GM18951 (cell line): ENCODE measurements around the gene GKAP1.
"Not testable (repeated sequence)": the region's sequence is repeated elsewhere in the genome, so short reads cannot be mapped to it uniquely, and the experiment has no call there.

ENCODE experiments used
- POLR2A ChIP-seq: IDR thresholded peaks from 4 replicates; pipeline ENCODE4 v1.6.1; 2011; ENCODE audit warnings: mild to moderate bottlenecking; ENCODE audit not compliant: insufficient read length, insufficient read depth; ENCODE audit errors: extremely low read depth
- in situ Hi-C: fragments of 300-500 bp; cut with MboI; formaldehyde crosslinking; loops from one replicate; pipeline ENCODE4 v1.12.0; 2022; ENCODE audit warnings: low sequenced_read_pairs, mixed read lengths, inconsistent platforms; ENCODE audit not compliant: unreplicated experiment

The GKAP1 gene

DNA sequence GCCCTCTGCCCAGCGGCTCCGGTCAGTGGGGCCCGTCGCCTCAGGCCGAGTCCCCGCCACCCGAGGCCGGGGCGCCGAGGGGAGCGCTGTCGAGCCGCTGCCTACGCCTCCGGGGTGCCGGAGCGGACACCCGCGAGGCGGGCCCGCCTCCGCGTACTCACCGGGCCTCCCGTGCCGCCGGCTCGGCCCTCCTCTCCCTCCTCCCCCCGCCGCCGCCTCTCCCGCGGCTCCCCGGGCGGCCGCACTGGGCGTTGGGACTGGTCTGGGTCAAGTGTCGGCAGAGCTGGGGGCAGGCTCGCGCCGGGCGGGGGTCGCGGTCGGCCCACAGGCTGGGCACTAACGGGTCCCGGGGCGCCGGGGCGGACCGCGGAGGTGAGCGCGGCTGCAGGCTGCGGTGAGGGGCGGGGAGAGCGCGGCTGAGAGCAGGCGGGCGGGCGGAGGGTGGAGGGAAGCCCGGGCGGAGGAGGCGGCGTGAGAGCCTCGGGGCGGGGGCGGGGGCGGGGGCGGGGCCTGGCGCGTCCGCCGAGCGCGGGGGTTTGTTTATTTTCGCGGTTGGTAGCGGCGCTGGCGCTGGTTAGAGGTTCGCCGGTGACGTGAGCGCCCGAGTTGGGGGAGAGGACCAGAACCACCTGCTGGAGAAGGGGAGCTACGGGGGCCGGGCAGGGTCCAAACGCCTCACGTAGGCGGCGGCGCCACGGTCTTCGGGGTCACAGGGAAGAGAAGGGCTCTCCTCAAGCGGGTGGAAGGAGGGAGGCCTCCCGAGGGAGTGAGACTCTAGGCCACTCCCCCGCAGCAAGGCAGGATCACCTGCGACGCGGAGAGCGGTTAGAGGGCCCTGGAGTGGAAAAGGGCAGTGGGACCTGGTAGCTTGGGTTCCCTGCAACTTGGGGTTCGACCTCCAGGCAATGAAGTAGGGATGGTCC is at the start of gene GKAP1:
Gene GKAP1, minus strand, starts transcription at position 414 of the 923 bp plus-strand sequence. CDS start 11,252 bp downstream, outside the sequence.
- in situ Hi-C loops: not testable (repeated sequence)

DNA sequence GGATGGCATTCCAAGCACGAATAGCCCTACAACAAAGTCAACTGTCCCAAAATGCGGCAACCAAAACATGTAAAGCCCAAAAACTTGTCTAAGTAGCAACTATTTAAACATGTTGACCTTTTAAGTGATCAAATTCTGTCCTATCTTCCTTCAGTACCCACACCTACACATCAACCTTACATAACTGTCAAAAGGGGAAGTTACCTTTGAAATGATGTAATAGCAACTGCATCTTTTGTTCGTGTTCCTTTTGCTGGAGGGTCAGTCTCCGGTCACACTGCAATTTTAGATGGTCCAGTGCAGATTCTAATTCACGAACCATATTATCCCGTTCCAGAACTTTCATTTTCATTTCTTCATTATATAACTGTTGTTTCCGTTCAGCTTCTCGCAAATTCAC is 32.3 kb upstream of the GKAP1 start:
- in situ Hi-C loops: loop anchor here (10.0 kb wide), 1 partner anchor 1915 kb away; no protein-coding TSS in a partner anchor

DNA sequence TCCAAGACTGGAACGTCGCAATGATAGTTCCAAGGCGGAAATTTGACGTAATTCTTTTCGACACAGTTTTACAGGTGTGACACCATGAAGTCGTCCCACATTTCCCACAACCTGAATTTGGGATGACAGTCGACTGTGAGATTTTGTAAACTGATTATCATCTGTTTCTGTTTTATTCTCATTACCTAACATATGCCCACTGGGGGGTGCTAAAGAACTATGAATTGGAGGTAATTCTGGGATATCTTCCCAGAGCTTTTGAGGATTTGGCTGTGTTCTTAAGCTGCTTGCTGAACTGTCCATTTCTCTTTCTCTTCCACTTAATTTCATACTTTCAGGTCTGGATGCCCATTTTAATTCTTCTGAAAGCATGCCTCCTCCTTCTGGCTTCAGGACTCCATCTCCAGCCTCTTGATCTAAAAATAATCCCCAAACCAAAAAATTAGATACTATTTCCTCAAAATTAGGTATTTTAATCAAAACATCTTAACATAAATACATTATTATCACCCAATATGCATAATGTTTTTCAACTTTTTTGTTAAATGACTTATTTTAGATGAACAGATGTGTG is 19.6 kb upstream of the GKAP1 start:
- in situ Hi-C loops: loop anchor here (10.0 kb wide), 1 partner anchor 1948 kb away; no protein-coding TSS in a partner anchor

DNA sequence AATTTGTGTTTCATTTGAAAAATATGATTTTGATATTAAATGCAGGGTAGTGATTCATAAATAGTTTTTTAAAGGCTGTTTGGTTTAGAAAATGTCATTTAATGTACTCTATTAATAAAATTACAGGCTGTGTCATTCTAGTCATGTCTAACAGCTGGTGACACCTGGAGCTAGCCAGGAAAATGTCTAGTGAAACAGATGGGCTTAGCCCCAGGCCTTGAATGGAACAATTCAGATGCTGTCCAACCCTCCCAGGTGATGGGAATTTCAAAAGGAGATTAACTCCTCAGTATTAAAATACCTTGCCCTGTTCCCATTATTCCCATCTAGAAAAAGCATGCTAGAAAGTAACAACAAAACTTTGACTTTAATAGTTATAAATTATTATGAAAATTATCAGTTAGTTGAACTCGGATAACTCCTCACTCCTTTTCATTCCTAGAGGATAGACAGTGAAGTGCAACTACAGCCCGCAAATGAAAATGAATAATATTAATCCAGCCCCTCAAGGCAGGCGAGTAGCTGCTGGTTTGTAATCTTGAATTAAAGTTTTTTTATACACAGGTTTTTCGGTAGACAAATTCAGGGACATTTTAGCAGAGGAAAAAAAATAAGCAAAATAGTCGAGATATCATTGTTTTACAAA is 13.0 kb upstream of the GKAP1 start:
- in situ Hi-C loops: loop anchor here (10.0 kb wide), 1 partner anchor 1954 kb away; no protein-coding TSS in a partner anchor

DNA sequence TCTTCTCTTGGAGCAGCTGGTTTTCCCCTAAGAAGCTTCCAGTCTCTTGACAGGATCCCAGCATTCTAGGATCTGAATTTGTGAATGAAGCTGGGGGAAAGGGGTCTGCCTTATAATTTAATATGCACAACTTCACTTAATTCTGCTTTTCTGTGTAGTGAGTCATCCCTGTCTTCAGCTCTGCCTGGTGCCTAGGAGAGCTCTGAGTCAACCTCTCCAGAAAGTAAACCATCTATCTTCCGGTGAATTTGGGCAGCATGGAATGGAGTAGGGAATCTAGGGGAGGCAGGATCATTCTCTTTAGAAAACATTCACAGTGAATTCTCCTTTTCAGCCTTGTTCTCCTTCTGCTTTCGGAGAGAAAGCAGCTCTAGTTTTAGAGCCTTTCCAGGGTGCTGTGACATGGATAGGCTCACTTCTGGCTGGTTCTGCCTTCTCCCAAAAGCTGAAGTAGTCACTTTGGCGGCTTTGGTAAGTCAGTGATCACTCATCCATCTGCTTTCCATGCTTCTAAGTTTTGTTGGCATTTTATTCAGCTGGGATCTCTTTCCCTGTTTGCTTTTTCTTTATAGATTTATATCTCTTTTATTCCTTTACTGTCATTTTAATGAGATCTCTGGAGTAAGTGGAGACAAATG is 7.5 kb upstream of the GKAP1 start:
- in situ Hi-C loops: not testable (repeated sequence)

DNA sequence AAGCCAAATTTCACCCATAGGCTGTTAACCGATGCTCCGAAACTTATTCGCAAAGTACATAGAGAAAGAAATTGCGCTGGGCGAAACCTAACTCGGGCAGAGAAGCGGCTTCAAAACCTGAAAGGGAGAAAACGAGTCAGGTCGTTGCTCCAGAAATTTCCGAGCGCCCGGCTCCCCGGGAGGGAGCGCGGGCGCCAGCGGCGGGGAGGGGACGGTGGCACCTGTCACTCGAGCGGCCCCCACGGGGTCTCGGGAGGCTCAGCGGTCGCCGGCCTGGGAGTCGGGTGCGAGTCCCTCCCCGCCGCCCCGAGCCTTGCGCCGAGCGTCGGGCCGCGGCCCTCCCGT is 586 bp downstream of the GKAP1 start:
- in situ Hi-C loops: not testable (repeated sequence)

DNA sequence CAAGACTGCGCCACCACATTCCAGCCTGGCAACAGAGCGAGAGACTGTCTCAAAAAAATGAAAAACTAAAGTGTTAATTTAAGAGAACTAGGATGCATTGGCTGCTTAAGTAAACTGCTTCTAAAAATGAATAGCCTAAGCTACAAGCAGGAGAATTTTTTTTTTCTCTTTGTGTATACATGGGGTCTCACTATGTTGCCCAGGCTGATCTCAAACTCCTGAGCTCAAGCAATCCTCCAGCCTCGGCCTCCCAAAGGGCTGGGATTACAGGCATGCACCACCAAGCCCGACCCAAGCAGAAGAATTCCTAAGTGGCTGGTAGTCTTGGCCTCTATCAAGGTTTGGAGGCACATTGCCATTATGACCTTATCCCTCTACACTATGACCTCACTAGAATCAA is 2.4 kb downstream of the GKAP1 start:
- in situ Hi-C loops: not testable (repeated sequence)

DNA sequence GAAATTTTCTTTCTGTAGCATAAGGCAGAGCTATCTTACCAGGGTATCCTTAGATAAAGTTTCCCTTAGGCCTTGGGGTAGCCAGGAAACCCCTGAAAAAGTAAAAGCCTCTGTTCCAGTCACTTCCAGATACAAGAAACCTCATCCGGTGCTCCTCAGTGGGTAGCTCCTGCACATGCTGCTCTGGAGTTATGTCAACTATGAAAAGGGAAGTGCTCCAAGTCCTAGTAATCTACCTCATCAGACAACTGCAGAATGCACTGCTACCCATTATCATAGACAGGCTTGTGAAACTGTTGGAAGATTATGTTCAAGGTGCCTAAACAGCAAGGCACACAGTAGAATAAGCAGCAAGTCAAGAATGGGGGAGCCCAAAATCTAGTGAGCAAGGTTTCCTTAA is 8.4 kb downstream of the GKAP1 start:
- in situ Hi-C loops: not testable (repeated sequence)

DNA sequence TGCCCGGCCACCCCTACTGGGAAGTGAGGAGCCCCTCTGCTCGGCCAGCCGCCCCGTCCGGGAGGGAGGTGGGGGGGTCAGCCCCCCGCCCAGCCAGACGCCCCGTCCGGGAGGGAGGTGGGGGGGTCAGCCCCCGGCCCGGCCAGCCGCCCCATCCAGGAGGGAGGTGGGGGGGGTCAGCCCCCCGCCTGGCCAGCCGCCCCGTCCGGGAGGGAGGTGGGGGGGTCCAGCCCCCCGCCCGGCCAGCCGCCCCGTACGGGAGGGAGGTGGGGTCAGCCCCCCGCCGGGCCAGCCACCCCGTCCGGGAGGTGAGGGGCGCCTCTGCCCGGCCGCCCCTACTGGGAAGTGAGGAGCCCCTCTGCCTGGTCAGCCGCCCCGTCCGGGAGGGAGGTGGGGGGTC is 13.1 kb downstream of the GKAP1 start:
- in situ Hi-C loops: not testable (repeated sequence)

DNA sequence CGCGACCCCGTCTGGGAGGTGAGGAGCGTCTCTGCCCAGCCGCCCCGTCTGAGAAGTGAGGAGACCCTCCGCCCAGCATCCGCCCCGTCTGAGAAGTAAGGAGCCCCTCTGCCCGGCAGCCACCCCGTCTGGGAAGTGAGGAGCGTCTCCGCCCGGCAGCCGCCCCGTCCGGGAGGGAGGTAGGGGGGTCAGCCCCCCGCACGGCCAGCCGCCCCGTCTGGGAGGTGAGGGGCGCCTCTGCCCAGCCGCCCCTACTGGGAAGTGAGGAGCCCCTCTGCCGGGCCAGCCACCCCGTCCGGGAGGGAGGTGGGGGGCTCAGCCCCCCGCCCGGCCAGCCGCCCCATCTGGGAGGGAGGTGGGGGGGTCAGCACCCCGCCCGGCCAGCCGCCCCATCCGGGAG is 13.6 kb downstream of the GKAP1 start:
- in situ Hi-C loops: not testable (repeated sequence)

DNA sequence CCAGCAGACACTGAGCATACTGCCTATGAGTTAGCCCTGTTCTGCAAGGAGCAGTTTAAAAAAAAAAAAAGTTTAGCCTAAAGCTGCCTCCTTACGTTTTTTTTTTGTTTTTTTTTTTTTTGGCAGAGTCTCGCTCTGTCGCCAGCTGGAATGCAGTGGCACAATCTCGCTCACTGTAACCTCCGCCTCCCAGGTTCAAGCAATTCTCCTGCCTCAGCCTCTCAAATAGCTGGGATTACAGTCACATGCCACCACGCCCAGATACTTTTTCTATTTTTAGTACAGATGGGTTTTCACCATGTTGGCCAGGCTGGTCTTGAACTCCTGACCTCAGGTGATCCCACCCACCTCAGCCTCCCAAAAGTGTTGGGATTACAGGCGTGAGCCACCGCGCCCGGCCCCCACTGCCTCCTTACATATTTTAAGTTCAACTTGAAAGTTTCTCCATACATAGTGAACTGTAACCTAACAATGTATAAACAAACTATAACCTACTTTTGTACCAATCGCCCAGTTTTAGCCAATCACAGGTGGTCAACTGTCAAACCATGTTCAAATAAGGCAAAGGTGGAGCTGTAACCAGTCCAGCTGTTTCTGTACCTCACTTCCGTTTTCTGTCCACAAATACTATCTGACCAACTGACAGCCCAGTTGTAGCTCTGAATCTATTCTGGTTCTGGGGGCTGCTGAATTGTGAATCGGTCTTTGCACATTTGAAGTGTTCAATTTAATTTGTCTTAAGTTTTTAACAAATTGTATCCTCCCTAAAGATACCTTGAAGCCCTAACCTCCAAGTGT is 17.1 kb downstream of the GKAP1 start:
- TF ChIP-seq POLR2A: no peak
- in situ Hi-C loops: no loop called here

DNA sequence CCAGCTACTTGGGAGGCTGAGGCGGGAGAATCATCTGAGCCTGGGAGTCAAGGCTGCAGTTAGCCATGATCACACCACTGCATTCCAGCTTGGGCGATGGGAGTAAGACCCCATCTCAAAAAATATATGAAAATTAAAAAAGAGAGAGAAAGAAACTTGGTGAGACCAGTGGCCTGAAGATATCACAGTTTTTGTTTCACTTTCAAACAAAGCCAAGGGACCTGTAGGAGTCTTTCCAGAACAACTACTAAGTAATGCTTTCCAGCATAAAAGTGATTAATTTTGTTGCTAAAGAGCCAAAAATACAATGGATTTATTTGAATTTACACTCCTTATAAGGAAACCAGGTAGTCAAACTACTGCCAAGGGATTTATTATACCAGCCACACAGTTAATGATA is 23.5 kb downstream of the GKAP1 start:
- TF ChIP-seq POLR2A: no peak
- in situ Hi-C loops: no loop called here

DNA sequence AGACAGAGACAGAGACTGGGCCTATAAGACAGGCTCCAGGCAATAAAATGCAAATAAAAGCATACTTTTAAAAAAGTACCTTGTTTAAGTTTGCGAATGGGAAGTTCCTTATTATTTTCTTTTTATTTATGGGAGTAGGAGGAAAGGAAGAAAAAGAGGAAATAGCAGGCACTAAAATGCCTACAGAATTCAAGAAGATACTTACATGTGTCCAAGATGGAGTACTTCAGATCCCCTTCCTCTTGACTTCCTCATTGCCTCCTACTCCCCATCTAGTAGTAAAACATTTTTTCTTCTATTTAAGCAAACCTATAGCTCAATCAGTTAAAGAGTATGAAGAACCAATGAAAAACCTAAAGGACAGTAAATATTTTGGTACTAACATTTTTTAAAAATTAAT is 24.8 kb downstream of the GKAP1 start:
- TF ChIP-seq POLR2A: no peak
- in situ Hi-C loops: no loop called here

DNA sequence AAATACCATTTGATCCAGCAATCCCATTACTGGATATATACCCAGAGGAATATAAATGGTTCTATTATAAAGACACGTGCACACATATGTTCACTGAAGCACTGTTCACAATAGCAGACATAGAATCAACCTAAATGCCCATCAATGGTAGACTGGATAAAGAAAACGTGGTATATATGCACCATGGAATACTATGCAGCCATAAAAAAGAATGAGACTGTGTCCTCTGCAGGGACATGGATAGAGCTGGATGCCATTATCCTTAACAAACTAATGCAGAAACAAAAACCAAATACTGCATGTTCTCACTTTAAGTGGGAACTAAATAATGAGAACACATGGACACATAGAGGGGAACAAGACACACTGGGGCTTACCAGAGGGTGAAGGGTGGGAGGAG is 39.4 kb downstream of the GKAP1 start:
- in situ Hi-C loops: no loop called here
- TF ChIP-seq POLR2A: no peak
